WI38 (cell line): ENCODE measurements around the gene DDX21.

Experiments used
- H3K4me3 ChIP-seq: 2 replicates; pipeline ENCODE4 v1.5.1; 2011; ENCODE audit warnings: low read depth, mild to moderate bottlenecking, control low read depth, low read length
- CTCF ChIP-seq: IDR thresholded peaks from 2 replicates; pipeline ENCODE4 v1.5.1; 2012; ENCODE audit warnings: low read depth, mild to moderate bottlenecking, control low read depth, low read length

The DDX21 gene

GRCh38 chr10:68950598-68950997 is 5.4 kb upstream of the DDX21 start:
- TF ChIP-seq CTCF, result no peak
- H3K4me3 ChIP-seq, result no peak overlapping the region

GRCh38 chr10:68954904-68955303 is 1.1 kb upstream of the DDX21 start:
- peak overlapping the region; percentile 95 for H3K4me3 ChIP-seq
- TF ChIP-seq CTCF, result no peak

GRCh38 chr10:68955355-68955831 is 577 bp upstream of the DDX21 start:
- peak overlapping the region; percentile 95 for H3K4me3 ChIP-seq
- no peak for TF ChIP-seq CTCF

GRCh38 chr10:68957284-68957615 is 1.3 kb downstream of the DDX21 start:
- TF ChIP-seq CTCF, result no peak
- peak overlapping the region; percentile 95 for H3K4me3 ChIP-seq

GRCh38 chr10:68957654-68958053 is 1.7 kb downstream of the DDX21 start:
- peak overlapping the region; percentile 95 for H3K4me3 ChIP-seq
- no peak for TF ChIP-seq CTCF

- H3K4me3 ChIP-seq, result no peak overlapping the region
- no peak for TF ChIP-seq CTCF
Observed at GRCh38 chr10:68959695-68960527, 3.9 kb downstream of the DDX21 start.

GRCh38 chr10:68963151-68963550 is 7.2 kb downstream of the DDX21 start:
- no peak overlapping the region for H3K4me3 ChIP-seq
- TF ChIP-seq CTCF, result no peak
